Activated T-cell treated with anti-CD3 and anti-CD28 coated beads, Interleukin-2, amount 50 U/mL, for 72 hours (primary cell): Measurements from ENCODE around the gene TLE1. TPM values are rescaled to one million over a fixed set of nuclear protein-coding genes. Genes with fewer than 3 reads are reported as not detected.
"Not testable (repeated sequence)": the region's sequence is repeated elsewhere in the genome, so short reads cannot be mapped to it uniquely, and the experiment has no call there.

ENCODE experiments used
- ATAC-seq, 2 donors: fragments of 150-1000 bp; cut with Tn5 transposase; replicated peaks in 1 of 2; 2 replicates each; pipeline ENCODE4 v1.10.0; 2021; ENCODE audit warnings: moderate library complexity in 2 of 2, mild to moderate bottlenecking in 1 of 2
- DNase-seq, 2 donors: peaks; one replicate each; pipeline ENCODE4 v3.0.0; 2021 to 2022; ENCODE audit warnings: mixed read lengths in 1 of 2
- H3K27ac Mint-ChIP-seq: one replicate; pipeline ENCODE4 v1.8.0; 2022; ENCODE audit warnings: mild to moderate bottlenecking, moderate library complexity, mixed read lengths
- H3K27me3 Mint-ChIP-seq: one replicate; pipeline ENCODE4 v1.8.0; 2022; ENCODE audit warnings: low read depth, mixed read lengths
- H3K36me3 Mint-ChIP-seq, 2 donors: one replicate each; pipeline ENCODE4 v1.8.0; 2022; ENCODE audit warnings: mixed read lengths in 2 of 2, mild to moderate bottlenecking in 1 of 2; ENCODE audit not compliant: insufficient read depth in 2 of 2
- H3K4me1 Mint-ChIP-seq: one replicate; pipeline ENCODE4 v1.8.0; 2022; ENCODE audit warnings: low read depth, mixed read lengths
- H3K4me3 Mint-ChIP-seq, 2 donors: one replicate each; pipeline ENCODE4 v1.8.0; 2022; ENCODE audit warnings: mild to moderate bottlenecking in 2 of 2, mixed read lengths in 2 of 2, moderate library complexity in 2 of 2
- H3K9me3 Mint-ChIP-seq, 2 donors: one replicate each; pipeline ENCODE4 v1.8.0; 2022; ENCODE audit warnings: mixed read lengths in 2 of 2
- total RNA-seq, 2 donors: library from RNA; stranded (reverse); gene quantifications; one replicate each; pipeline ENCODE4 v1.2.3, GENCODE V29; 2022

TLE1 gene
- under 1 TPM; 0.30 to 0.34 TPM for total RNA-seq

DNA sequence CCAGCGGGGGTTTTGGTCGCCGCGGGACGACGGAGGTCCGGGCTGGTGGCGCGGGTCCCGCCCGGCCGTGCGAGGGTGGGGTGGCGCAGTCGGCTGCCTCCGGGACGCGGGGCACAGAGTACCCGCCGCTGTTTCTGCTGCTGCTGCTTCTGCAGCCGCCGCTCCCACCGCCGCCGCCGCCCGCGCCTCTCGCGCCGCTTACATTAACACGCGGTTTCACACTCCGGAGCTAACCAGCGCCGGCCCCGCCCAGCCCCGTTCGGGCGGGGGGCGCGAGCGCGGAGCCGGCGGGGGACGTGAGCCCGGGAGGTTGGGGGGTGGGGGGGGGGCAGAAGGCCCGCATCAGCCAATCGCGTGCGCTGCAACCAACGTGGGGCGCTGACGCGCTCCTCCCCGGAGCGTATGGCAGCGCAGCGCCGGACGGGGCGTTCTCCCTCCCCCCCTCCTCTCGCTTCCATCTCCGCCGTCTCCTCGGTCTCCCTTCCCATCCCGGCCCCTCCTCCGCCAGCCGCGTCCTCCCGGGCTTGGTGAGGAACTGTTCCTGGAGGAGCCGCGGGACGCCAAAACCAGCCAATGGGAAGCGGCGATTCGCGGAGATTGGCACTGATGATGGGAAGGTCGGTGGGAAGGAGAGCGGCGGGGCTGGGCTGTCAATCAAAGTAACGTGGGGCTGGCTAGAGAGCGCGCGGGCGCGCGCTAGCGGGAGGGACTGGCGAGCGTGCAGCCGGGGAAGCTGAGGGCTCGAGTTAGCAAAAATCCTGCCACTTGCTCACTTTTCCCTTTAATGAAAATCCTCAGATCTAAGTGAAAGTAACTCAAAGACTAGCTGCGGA, at the start of gene TLE1:
TSS of gene TLE1 (minus strand) at position 205 of the 833 bp plus-strand sequence. CDS start 1,307 bp downstream, outside the sequence.
- ATAC-seq (peak; percentile 87 to 88), DNase-seq (peak; percentile 73 to 75)
- Mint-ChIP-seq H3K27me3 (peaks cover 25% of the 10 kb centered on the region), H3K36me3 (peaks cover 0 to 5% of the 10 kb centered on the region in 2 donors), H3K27ac (no peak within 1 kb of the TSS), H3K9me3 (no peaks in the 10 kb centered on the region), H3K4me1 (peaks cover 13% of the 10 kb centered on the region), H3K4me3 (peak within 1 kb of the TSS; percentile 92 to 96)

DNA sequence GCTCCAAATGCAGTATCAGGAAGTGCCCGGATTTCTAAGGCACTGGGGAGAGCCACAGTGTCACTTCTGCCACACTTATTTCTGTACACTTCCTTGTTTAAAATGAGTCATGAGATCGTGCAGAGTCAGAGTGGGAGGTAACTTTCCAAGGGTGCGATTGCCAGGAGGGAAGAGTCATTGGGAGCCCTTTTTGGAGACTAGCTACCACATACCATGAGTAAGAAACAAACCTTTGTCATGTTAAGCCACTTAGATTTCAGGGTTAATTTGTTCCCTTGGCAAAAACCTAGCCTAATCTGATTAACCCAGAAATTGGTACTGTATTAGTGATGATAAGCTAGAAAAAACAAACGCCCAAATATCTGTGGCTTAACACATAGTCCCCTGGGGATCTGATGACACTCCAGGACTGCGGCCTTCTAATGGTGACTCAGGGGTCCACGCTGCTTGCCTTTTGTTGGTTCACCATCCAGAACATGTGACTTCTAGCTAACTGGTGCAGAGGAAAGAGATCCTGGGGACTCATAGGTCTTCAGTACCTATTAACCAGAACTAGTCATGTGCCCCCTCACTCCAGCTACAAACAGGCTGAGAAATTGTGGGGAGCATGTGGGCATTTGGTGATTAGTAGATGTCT, 48.6 kb upstream of the TLE1 start:
- Mint-ChIP-seq H3K9me3 (peaks cover 3 to 8% of the 10 kb centered on the region in 2 donors), H3K36me3 (peaks cover 0 to 1% of the 10 kb centered on the region in 2 donors), H3K4me1 (no peaks in the 10 kb centered on the region), H3K27ac (no peak overlapping the region), H3K27me3 (no peaks in the 10 kb centered on the region), H3K4me3 (no peak overlapping the region)
- ATAC-seq, result no peak
- DNase-seq, result no peak

GRCh38 chr9:81730498-81730897, 41.2 kb upstream of the TLE1 start:
- H3K27me3 Mint-ChIP-seq, H3K4me3 Mint-ChIP-seq, H3K36me3 Mint-ChIP-seq, H3K9me3 Mint-ChIP-seq, DNase-seq, H3K4me1 Mint-ChIP-seq, ATAC-seq, H3K27ac Mint-ChIP-seq: not testable (repeated sequence)

DNA sequence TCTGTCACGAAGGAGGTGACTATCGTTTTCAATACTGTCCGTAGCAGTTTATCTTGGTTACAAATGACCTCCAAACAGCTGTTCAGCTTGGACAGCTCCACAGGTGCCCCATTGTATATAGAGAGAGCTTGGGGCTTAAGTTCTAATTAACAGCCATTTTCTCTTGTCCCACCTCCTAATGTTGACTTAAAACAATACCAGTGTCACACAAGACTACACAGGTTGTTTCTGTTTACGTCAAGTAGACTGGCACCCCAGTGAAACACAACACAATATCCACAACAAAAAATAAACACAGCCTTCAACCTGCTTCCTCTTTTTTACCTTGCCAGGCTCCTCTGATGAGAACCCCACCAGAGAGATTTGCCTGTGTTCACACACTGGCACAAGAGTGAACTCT, 39.8 kb upstream of the TLE1 start:
- Mint-ChIP-seq H3K27ac (no peak overlapping the region), H3K4me1 (no peaks in the 10 kb centered on the region), H3K9me3 (peaks cover 3% of the 10 kb centered on the region in 2 donors), H3K4me3 (no peak overlapping the region), H3K36me3 (no peaks in the 10 kb centered on the region), H3K27me3 (no peaks in the 10 kb centered on the region)
- ATAC-seq (no peak), DNase-seq (no peak)

- DNase-seq (no peak), ATAC-seq (no peak)
- H3K27ac Mint-ChIP-seq, result no peak overlapping the region
- no peaks in the 10 kb centered on the region for H3K36me3 Mint-ChIP-seq
- no peaks in the 10 kb centered on the region for H3K4me1 Mint-ChIP-seq
- H3K4me3 Mint-ChIP-seq, result no peak overlapping the region
- no peaks in the 10 kb centered on the region for H3K27me3 Mint-ChIP-seq
- H3K9me3 Mint-ChIP-seq, result peaks cover 1% of the 10 kb centered on the region in 2 donors
Observed at GRCh38 chr9:81724242-81724889, 35.0 kb upstream of the TLE1 start.

DNA sequence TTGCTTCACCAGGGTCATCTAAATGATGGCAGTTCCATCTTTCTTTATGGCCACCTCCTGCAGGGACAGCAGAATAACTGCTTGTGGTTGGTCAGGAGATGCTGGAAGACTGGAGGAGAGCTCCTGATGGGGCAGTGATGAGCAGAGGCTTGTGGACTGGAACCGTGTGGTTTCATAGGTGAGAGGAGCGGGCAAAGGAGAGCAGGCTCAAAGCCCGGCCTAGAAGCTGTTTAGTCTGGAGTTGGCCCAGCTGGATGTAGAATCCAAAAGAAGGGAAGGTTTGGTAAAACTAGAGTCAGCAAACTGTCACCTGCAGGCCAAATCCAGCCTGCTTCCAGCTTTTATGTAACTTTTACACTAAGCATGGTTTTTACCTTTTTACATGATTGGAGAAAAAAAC, 32.9 kb upstream of the TLE1 start:
- no peaks in the 10 kb centered on the region for H3K36me3 Mint-ChIP-seq
- H3K9me3 Mint-ChIP-seq, result peaks cover 3% of the 10 kb centered on the region in 2 donors
- H3K4me3 Mint-ChIP-seq, result no peak overlapping the region
- H3K27ac Mint-ChIP-seq, result no peak overlapping the region
- H3K27me3 Mint-ChIP-seq, result no peaks in the 10 kb centered on the region
- no peak for ATAC-seq
- no peaks in the 10 kb centered on the region for H3K4me1 Mint-ChIP-seq
- DNase-seq, result no peak

DNA sequence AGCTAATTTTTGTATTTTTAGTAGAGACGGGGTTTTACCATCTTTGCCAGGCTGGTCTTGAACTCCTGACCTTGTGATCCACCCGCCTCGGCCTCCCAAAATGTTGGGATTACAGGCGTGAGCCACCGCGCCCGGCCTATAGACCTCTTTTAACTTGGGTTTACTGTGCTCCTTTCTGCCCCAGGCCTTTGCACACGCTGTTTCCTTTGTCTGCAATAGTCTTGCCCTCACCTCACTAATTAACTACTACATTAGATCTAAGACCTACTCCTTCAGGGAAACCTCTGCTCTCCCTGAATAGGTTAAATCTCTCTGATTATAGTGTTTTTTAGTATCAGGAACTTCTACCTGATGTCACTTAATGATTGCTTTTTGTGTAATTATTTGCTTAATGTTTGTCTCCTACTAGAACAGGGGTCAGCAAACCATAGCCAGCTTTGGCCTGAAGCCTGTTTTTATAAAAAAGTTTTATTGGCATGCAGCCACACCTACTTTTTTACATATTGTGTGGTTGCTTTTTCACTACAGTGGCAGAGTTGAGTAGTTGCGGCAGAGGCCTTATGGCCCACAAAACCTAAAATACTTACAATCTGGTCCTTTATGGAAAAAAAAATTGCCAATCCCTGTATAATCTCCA, 31.2 kb upstream of the TLE1 start:
- ATAC-seq (no peak), DNase-seq (no peak)
- H3K36me3 Mint-ChIP-seq, result no peaks in the 10 kb centered on the region
- no peaks in the 10 kb centered on the region for H3K4me1 Mint-ChIP-seq
- no peak overlapping the region for H3K27ac Mint-ChIP-seq
- H3K4me3 Mint-ChIP-seq, result no peak overlapping the region
- H3K9me3 Mint-ChIP-seq, result peaks cover 3% of the 10 kb centered on the region in 2 donors
- H3K27me3 Mint-ChIP-seq, result no peaks in the 10 kb centered on the region

GRCh38 chr9:81719972-81720371, 30.6 kb upstream of the TLE1 start:
- no peak for DNase-seq
- H3K27ac Mint-ChIP-seq, result no peak overlapping the region
- H3K4me1 Mint-ChIP-seq, result no peaks in the 10 kb centered on the region
- H3K36me3 Mint-ChIP-seq, result no peaks in the 10 kb centered on the region
- H3K4me3 Mint-ChIP-seq, result no peak overlapping the region
- no peak for ATAC-seq
- H3K27me3 Mint-ChIP-seq, result no peaks in the 10 kb centered on the region
- peaks cover 3% of the 10 kb centered on the region in 2 donors for H3K9me3 Mint-ChIP-seq

GRCh38 chr9:81718244-81718643, 28.9 kb upstream of the TLE1 start:
- Mint-ChIP-seq H3K36me3 (no peaks in the 10 kb centered on the region), H3K27me3 (no peaks in the 10 kb centered on the region), H3K4me3 (no peak overlapping the region), H3K4me1 (no peaks in the 10 kb centered on the region), H3K9me3 (peaks cover 3% of the 10 kb centered on the region in 2 donors), H3K27ac (no peak overlapping the region)
- DNase-seq (no peak), ATAC-seq (no peak)

- H3K4me1 Mint-ChIP-seq, result no peaks in the 10 kb centered on the region
- ATAC-seq (no peak), DNase-seq (no peak)
- H3K27ac Mint-ChIP-seq, result no peak overlapping the region
- no peaks in the 10 kb centered on the region for H3K27me3 Mint-ChIP-seq
- H3K9me3 Mint-ChIP-seq, result peaks cover 3% of the 10 kb centered on the region in 2 donors
- H3K36me3 Mint-ChIP-seq, result no peaks in the 10 kb centered on the region
- H3K4me3 Mint-ChIP-seq, result no peak overlapping the region
Observed at GRCh38 chr9:81717747-81718077, 28.4 kb upstream of the TLE1 start.

DNA sequence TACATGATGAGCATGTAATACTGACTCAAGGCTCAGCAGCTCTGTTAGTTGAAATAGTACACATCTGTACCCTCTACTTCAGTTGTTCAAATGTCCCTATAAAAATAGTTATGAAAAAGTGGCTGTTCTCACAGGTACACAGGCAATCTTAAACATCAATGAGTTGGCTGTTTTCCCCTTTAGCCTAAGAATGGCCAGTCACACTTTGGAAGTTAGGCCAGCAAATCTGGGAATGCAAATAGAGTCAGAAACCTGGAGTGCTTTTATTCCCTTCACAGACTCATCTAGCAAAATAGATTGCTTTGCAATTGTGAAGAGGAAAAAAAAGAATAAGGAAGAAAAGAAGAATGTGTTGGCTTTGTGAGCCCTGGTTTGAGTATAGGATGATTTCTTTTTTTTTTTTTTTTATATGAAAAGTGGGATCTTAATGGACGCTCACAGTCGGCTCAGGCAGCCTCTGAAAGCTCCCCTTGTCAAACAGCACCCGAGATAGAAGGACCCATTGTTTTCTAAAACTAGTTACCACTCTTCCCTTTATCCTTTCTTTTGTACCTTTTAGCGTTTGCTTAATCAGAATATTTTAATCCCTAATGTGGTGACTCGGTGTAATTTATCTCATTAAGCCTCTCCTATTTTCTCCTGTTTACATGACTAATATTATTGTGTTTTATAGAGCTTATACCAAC, 27.9 kb upstream of the TLE1 start:
- ATAC-seq, result no peak
- Mint-ChIP-seq H3K4me3 (no peak overlapping the region), H3K27me3 (no peaks in the 10 kb centered on the region), H3K4me1 (no peaks in the 10 kb centered on the region), H3K27ac (no peak overlapping the region), H3K9me3 (peaks cover 3% of the 10 kb centered on the region in 2 donors), H3K36me3 (no peaks in the 10 kb centered on the region)
- DNase-seq, result no peak

DNA sequence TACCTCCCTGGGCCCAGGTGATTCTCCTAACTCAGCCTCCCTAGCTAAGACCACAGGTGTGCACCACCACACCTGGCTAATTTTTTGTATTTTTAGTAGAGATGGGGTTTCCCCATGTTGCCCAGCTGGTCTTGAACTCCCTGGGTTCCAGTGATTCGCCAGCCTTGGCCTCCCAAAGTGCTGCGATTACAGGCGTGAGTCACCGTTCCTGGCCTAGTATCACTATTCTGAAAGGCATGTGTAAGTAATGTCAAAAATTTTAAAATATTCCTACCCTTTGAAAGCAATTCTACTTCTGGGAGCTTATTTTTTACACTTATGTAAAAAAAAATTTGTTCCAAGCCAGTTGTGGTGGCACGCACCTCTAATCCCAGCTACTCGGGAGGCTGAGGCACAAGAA, 27.1 kb upstream of the TLE1 start:
- H3K27me3 Mint-ChIP-seq, result no peaks in the 10 kb centered on the region
- ATAC-seq, result no peak

More for the DNA sequence above, 27.1 kb upstream of the TLE1 start:
- Mint-ChIP-seq H3K27ac (no peak overlapping the region), H3K4me1 (no peaks in the 10 kb centered on the region), H3K4me3 (no peak overlapping the region), H3K36me3 (peaks cover 0 to 2% of the 10 kb centered on the region in 2 donors), H3K9me3 (peaks cover 3 to 5% of the 10 kb centered on the region in 2 donors)
- DNase-seq, result no peak
